AG08395 (cell line): ENCODE data around the gene ACOT7.

Experiments used
- DNase-seq: peaks from one replicate; pipeline ENCODE4 v3.0.0; 2012; ENCODE audit warnings: mixed read lengths, low spot score

The ACOT7 gene

GRCh38 chr1:6268415-6268814 is 125.2 kb downstream of the ACOT7 start:
- DNase-seq, result no peak

GRCh38 chr1:6267686-6268322 is 125.8 kb downstream of the ACOT7 start:
- DNase-seq, result peak; percentile 36

GRCh38 chr1:6266641-6267040 is 126.9 kb downstream of the ACOT7 start:
- DNase-seq, result no peak

- no peak for DNase-seq
Observed at GRCh38 chr1:6265151-6265550, 128.4 kb downstream of the ACOT7 start.

- no peak for DNase-seq
Observed at GRCh38 chr1:6263716-6264115, 129.9 kb downstream of the ACOT7 start.

GRCh38 chr1:6262555-6263420 is 130.8 kb downstream of the ACOT7 start:
- DNase-seq, result peak; percentile 35

GRCh38 chr1:6261615-6261995 is 132.0 kb downstream of the ACOT7 start:
- no peak for DNase-seq

GRCh38 chr1:6260961-6261614 is 132.5 kb downstream of the ACOT7 start, which contains the start of gene GPR153:
TSS of gene GPR153 (minus strand) at chr1:6261098. CDS start at chr1:6254905, 6,193 bp downstream.
- DNase-seq, result peak; percentile 64

GRCh38 chr1:6260433-6260934 is 133.1 kb downstream of the ACOT7 start:
- DNase-seq, result peak; percentile 11

GRCh38 chr1:6259491-6260362 is 133.8 kb downstream of the ACOT7 start:
- DNase-seq, result peak; percentile 90

- DNase-seq, result no peak
Observed at GRCh38 chr1:6258675-6259074, 134.9 kb downstream of the ACOT7 start.

GRCh38 chr1:6257541-6258069 is 136.0 kb downstream of the ACOT7 start:
- no peak for DNase-seq

GRCh38 chr1:6256645-6257044 is 136.9 kb downstream of the ACOT7 start:
- DNase-seq, result no peak

GRCh38 chr1:6254691-6255090 is 138.9 kb downstream of the ACOT7 start:
- no peak for DNase-seq

GRCh38 chr1:6253380-6253779 is 140.2 kb downstream of the ACOT7 start:
- DNase-seq, result no peak

- DNase-seq, result no peak
Observed at GRCh38 chr1:6252374-6252710, 141.2 kb downstream of the ACOT7 start.

GRCh38 chr1:6251681-6252373 is 141.7 kb downstream of the ACOT7 start:
- DNase-seq, result no peak

GRCh38 chr1:6251233-6251632 is 142.3 kb downstream of the ACOT7 start:
- DNase-seq, result no peak

GRCh38 chr1:6249739-6250689 is 143.6 kb downstream of the ACOT7 start:
- no peak for DNase-seq
